HG03025 (cell line): ENCODE data around the gene CDK15.
"Not testable (repeated sequence)": the region's sequence is repeated elsewhere in the genome, so short reads cannot be mapped to it uniquely, and the experiment has no call there.

Experiments
- ATAC-seq: cut with Tn5 transposase; IDR thresholded peaks from one replicate; pipeline ENCODE4 v1.9.1; 2021; ENCODE audit warnings: mild to moderate bottlenecking, moderate library complexity; ENCODE audit not compliant: unreplicated experiment, low FRiP score

The CDK15 gene

GRCh38 chr2:201806442-201807170 lies at the start of gene CDK15:
TSS of gene CDK15 (plus strand) at chr2:201806537. CDS start at chr2:201806665, 128 bp downstream.
- ATAC-seq = no peak

GRCh38 chr2:201758234-201758633 lies 48.1 kb upstream of the CDK15 start:
- no peak for ATAC-seq

- no peak for ATAC-seq
These were observed 47.5 kb upstream of the CDK15 start for GRCh38 chr2:201758873-201759272.

GRCh38 chr2:201759567-201759966 lies 46.8 kb upstream of the CDK15 start:
- no peak for ATAC-seq

GRCh38 chr2:201761101-201761500 lies 45.2 kb upstream of the CDK15 start:
- ATAC-seq = no peak

- not testable (repeated sequence) for ATAC-seq
These were observed 41.9 kb upstream of the CDK15 start for GRCh38 chr2:201764469-201764868.

- ATAC-seq = no peak
These were observed 40.5 kb upstream of the CDK15 start for GRCh38 chr2:201765799-201766198.

- no peak for ATAC-seq
These were observed 37.4 kb upstream of the CDK15 start for GRCh38 chr2:201768918-201769317.

- ATAC-seq = no peak
These were observed 36.5 kb upstream of the CDK15 start for GRCh38 chr2:201769666-201770373.

- no peak for ATAC-seq
These were observed 32.3 kb upstream of the CDK15 start for GRCh38 chr2:201773990-201774389.

- ATAC-seq = no peak
These were observed 31.8 kb upstream of the CDK15 start for GRCh38 chr2:201774546-201774945.

GRCh38 chr2:201775326-201775725 lies 31.0 kb upstream of the CDK15 start:
- no peak for ATAC-seq

GRCh38 chr2:201777043-201777442 lies 29.3 kb upstream of the CDK15 start:
- no peak for ATAC-seq

GRCh38 chr2:201777869-201778268 lies 28.5 kb upstream of the CDK15 start:
- no peak for ATAC-seq

GRCh38 chr2:201779901-201780673 lies 26.2 kb upstream of the CDK15 start:
- peak; percentile 4 for ATAC-seq

GRCh38 chr2:201780674-201781493 lies 25.5 kb upstream of the CDK15 start, which contains the start of gene ALS2:
TSS of gene ALS2 (minus strand) at chr2:201780933. CDS start at chr2:201768885, 12,048 bp downstream.
- peak; percentile 96 for ATAC-seq

GRCh38 chr2:201781557-201782051 lies 24.7 kb upstream of the CDK15 start:
- peak; percentile 11 for ATAC-seq

GRCh38 chr2:201784563-201784962 lies 21.8 kb upstream of the CDK15 start:
- no peak for ATAC-seq

GRCh38 chr2:201785135-201785534 lies 21.2 kb upstream of the CDK15 start:
- no peak for ATAC-seq

- ATAC-seq = no peak
These were observed 19.9 kb upstream of the CDK15 start for GRCh38 chr2:201786471-201786870.
